ENCODE measurements around the gene GRID2.

Gene GRID2

DNA sequence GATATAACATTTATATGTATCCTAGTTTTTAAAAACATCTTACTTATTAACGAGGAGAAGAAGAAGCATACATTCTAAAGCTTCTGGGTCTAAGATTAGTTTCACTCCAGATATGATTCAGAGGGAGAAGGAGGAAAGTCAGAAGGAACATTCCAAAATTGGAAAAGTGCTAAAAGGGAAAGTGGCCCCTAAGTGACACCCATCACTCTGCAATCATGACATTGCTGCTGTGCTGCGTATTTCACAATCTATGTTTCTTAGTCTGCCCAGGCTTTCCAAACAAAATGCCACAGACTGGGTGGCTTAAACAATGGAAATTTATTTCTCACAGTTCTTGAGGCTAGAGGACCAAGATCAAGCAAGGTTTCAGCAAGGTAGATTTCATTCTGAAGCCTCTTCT is 1452.3 kb downstream of the GRID2 start:
- no peak for TF ChIP-seq FOXP2 (optimal IDR thresholded peaks at IDR 0.05; ENCODE audit: borderline replicate concordance, extremely low read depth, extremely low read length, insufficient read depth)
- TF ChIP-seq TAF1 (IDR thresholded peaks at IDR 0.05; ENCODE audit: borderline replicate concordance, insufficient read depth, low read length): no peak
- TF ChIP-seq SIN3A (IDR thresholded peaks at IDR 0.05; ENCODE audit: borderline replicate concordance, insufficient read depth, low read length): no peak

DNA sequence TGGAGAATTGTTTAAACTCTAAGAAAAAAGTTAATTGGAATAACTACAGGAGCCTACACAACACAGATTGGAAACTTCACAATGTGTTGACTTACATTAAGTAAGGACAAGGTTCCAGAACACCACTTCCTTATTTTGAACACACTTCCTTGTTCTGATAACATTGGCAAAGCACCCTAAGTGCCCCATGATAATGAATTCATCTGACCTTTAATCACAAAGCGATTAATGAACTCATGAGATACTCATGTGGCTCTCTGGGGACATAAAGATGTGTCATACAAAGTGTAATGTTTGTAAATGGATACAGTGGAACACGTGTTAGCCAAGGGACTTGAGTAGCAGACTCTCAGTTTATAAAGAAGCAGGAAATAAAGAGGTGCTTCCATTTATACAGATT is 1455.7 kb downstream of the GRID2 start:
- TF ChIP-seq, protein P1, sequence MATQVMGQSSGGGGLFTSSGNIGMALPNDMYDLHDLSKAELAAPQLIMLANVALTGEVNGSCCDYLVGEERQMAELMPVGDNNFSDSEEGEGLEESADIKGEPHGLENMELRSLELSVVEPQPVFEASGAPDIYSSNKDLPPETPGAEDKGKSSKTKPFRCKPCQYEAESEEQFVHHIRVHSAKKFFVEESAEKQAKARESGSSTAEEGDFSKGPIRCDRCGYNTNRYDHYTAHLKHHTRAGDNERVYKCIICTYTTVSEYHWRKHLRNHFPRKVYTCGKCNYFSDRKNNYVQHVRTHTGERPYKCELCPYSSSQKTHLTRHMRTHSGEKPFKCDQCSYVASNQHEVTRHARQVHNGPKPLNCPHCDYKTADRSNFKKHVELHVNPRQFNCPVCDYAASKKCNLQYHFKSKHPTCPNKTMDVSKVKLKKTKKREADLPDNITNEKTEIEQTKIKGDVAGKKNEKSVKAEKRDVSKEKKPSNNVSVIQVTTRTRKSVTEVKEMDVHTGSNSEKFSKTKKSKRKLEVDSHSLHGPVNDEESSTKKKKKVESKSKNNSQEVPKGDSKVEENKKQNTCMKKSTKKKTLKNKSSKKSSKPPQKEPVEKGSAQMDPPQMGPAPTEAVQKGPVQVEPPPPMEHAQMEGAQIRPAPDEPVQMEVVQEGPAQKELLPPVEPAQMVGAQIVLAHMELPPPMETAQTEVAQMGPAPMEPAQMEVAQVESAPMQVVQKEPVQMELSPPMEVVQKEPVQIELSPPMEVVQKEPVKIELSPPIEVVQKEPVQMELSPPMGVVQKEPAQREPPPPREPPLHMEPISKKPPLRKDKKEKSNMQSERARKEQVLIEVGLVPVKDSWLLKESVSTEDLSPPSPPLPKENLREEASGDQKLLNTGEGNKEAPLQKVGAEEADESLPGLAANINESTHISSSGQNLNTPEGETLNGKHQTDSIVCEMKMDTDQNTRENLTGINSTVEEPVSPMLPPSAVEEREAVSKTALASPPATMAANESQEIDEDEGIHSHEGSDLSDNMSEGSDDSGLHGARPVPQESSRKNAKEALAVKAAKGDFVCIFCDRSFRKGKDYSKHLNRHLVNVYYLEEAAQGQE (IDR thresholded peaks at IDR 0.05; ENCODE audit: insufficient read depth in 1 of 2, low read depth in 2 of 2, low read length in 2 of 2): no peak
- 0 out of 2 replicates have a peak, but pooled peaks have one; percentile 22 for TF ChIP-seq SIN3A (IDR thresholded peaks at IDR 0.05; ENCODE audit: borderline replicate concordance, insufficient read depth, low read length)

DNA sequence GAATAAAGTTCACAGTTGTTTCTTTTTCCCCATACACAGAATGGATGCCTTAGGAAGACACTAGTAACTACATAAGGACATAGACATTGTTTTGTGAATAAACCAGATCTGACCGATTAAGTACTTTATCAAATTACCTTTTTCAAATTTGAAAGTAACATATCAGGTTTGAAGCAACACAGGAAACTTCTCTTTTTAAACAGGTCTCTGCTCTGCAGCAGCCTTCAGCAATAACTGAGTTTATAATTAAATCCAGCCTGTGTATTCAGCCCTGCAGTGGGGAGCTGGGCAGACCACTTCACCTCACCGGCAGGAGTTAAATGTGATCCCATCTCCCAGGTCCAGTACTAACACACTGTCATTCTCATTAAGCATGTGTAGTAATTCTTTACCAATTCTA is 1456.5 kb downstream of the GRID2 start:
- TF ChIP-seq TAF1 (IDR thresholded peaks at IDR 0.05; ENCODE audit: borderline replicate concordance, insufficient read depth, low read length): no peak
- no peak for TF ChIP-seq FOXP2 (optimal IDR thresholded peaks at IDR 0.05; ENCODE audit: borderline replicate concordance, extremely low read depth, extremely low read length, insufficient read depth)
- no peak for TF ChIP-seq SIN3A (IDR thresholded peaks at IDR 0.05; ENCODE audit: borderline replicate concordance, insufficient read depth, low read length)
- TF ChIP-seq POLR2AphosphoS5 (IDR thresholded peaks at IDR 0.05; ENCODE audit: low read depth, low read length): no peak
- TF ChIP-seq, protein P1 (IDR thresholded peaks at IDR 0.05; ENCODE audit: insufficient read depth in 1 of 2, low read depth in 2 of 2, low read length in 2 of 2): no peak

DNA sequence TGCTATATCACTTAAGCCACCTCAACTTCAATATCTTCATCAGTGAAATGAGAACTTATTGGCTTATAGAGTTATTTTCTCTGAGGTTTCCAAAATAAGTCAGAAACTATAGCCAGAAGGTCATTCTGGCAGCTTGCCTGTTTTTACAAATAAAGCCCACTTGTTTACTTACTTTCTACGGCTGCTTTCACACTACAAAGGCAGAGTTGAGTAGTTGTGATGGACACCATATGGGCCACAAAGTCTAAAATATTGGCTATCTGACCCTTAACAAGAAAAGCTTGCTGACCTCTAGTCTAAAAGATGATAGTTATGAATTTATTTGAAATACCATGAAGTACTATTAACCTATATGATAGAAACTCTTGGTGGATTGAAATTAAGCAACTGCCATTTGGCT is 1457.5 kb downstream of the GRID2 start:
- TF ChIP-seq FOXP2 (optimal IDR thresholded peaks at IDR 0.05; ENCODE audit: borderline replicate concordance, extremely low read depth, extremely low read length, insufficient read depth) (no peak), SIN3A (IDR thresholded peaks at IDR 0.05; ENCODE audit: borderline replicate concordance, insufficient read depth, low read length) (no peak), POLR2AphosphoS5 (IDR thresholded peaks at IDR 0.05; ENCODE audit: low read depth, low read length) (no peak), TAF1 (IDR thresholded peaks at IDR 0.05; ENCODE audit: borderline replicate concordance, insufficient read depth, low read length) (no peak)
- TF ChIP-seq, protein P1 (IDR thresholded peaks at IDR 0.05; ENCODE audit: insufficient read depth in 1 of 2, low read depth in 2 of 2, low read length in 2 of 2): no peak

DNA sequence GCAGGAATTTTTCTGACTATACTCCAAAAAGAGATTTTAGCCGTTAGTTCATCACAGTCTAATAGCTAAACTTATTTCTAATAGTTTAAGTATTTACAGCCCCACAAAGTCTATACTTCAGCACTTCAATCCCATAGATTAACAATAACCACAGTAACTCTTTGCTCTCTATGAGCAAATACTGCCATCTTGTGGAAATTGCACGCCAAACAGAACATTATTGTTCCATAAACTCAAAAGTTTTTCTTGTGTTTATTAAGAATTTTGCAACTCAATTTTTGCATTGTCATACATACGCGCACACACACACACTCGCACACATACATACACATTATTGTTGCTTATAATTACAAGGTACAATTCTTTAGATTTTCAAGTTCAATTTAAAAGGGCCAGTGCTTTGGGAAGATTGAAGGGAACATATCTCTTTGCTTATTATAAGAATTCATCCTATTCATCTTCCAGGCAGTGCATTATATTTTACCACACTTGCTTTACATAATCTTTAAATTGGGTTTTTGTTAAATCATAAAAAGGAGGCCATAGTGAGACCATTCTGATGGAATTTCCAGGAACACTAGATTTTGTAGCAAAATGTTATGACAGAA is 1461.0 kb downstream of the GRID2 start:
- no peak for TF ChIP-seq SIN3A (IDR thresholded peaks at IDR 0.05; ENCODE audit: borderline replicate concordance, insufficient read depth, low read length)
- TF ChIP-seq POLR2AphosphoS5 (IDR thresholded peaks at IDR 0.05; ENCODE audit: low read depth, low read length): no peak
- TF ChIP-seq, protein P1 (IDR thresholded peaks at IDR 0.05; ENCODE audit: insufficient read depth in 1 of 2, low read depth in 2 of 2, low read length in 2 of 2): no peak
- no peak for TF ChIP-seq TAF1 (IDR thresholded peaks at IDR 0.05; ENCODE audit: borderline replicate concordance, insufficient read depth, low read length)
- no peak for TF ChIP-seq FOXP2 (optimal IDR thresholded peaks at IDR 0.05; ENCODE audit: borderline replicate concordance, extremely low read depth, extremely low read length, insufficient read depth)
